H54 (cell line): ENCODE data around the gene TRAF1.

Experiments
- DNase-seq: peaks from one replicate; pipeline ENCODE4 v3.0.0; 2011; ENCODE audit warnings: low spot score, mixed read lengths; ENCODE audit not compliant: insufficient read length
- FAIRE-seq: peaks from 3 replicates; lab custom pipeline; 2011; peaks lifted over from hg19 to GRCh38; lab: Jason Lieb, UNC
- POLR2A ChIP-seq: IDR thresholded peaks from 2 replicates; pipeline ENCODE4 v1.6.1; 2011; ENCODE audit warnings: low read depth, mild to moderate bottlenecking, low read length

The TRAF1 gene

GRCh38 chr9:120901755-120902568 lies 24.6 kb downstream of the TRAF1 start:
- DNase-seq (no peak), FAIRE-seq (no peak)
- TF ChIP-seq POLR2A = no peak

- no peak for FAIRE-seq
- TF ChIP-seq POLR2A = no peak
These were observed 25.8 kb downstream of the TRAF1 start for GRCh38 chr9:120900824-120901223.

GRCh38 chr9:120899490-120900068 lies 27.0 kb downstream of the TRAF1 start:
- DNase-seq = no peak
- no peak for TF ChIP-seq POLR2A
- no peak for FAIRE-seq

More at GRCh38 chr9:120900824-120901223, 25.8 kb downstream of the TRAF1 start:
- DNase-seq = no peak

- no peak for DNase-seq
- no peak for TF ChIP-seq POLR2A
- no peak for FAIRE-seq
These were observed 28.2 kb downstream of the TRAF1 start for GRCh38 chr9:120898396-120898795.

GRCh38 chr9:120895951-120896350 lies 30.6 kb downstream of the TRAF1 start:
- DNase-seq (no peak), FAIRE-seq (no peak)
- no peak for TF ChIP-seq POLR2A

GRCh38 chr9:120894321-120895148 lies 32.1 kb downstream of the TRAF1 start:
- DNase-seq (no peak), FAIRE-seq (no peak)

GRCh38 chr9:120893611-120894307 lies 32.8 kb downstream of the TRAF1 start:
- FAIRE-seq (peak; percentile 6), DNase-seq (no peak)
- TF ChIP-seq POLR2A = no peak

More at GRCh38 chr9:120894321-120895148, 32.1 kb downstream of the TRAF1 start:
- TF ChIP-seq POLR2A = no peak

GRCh38 chr9:120892748-120893610 lies 33.6 kb downstream of the TRAF1 start:
- FAIRE-seq (peak; percentile 98), DNase-seq (peak; percentile 100)
- TF ChIP-seq POLR2A = no peak

GRCh38 chr9:120891884-120892747 lies 34.5 kb downstream of the TRAF1 start:
- DNase-seq = no peak
- no peak for FAIRE-seq

GRCh38 chr9:120891245-120891883 lies 35.2 kb downstream of the TRAF1 start:
- no peak for FAIRE-seq
- no peak for DNase-seq

More at GRCh38 chr9:120891884-120892747, 34.5 kb downstream of the TRAF1 start:
- TF ChIP-seq POLR2A = no peak

More at GRCh38 chr9:120891245-120891883, 35.2 kb downstream of the TRAF1 start:
- TF ChIP-seq POLR2A = no peak
